A549 (cell line): ENCODE data around the gene TRIM15. TPM values are rescaled to one million over a fixed set of nuclear protein-coding genes. Genes with fewer than 3 reads are reported as not detected.
A peak's percentile ranks its signal among the peaks of the same experiment; 100 is the strongest.

Experiments used
- ATAC-seq, 2 experiments: fragments of 200-7000 bp in 1 of 2; fragments of >200 bp in 1 of 2; cut with Nextera tagmentation in 1 of 2; cut with Tn5 transposase in 1 of 2; 3 replicates each; pipeline versions ENCODE4 v1.8.0 to v1.9.1; 2018 to 2020; ENCODE audit warnings: mild to moderate bottlenecking in 1 of 2, moderate library complexity in 1 of 2
- CTCF ChIA-PET: fragments of 300-600 bp; sonication (Branson Sonifier 250); formaldehyde crosslinking; extraction: SDS; loops from one replicate; lab custom pipeline; 2021; ENCODE audit warnings: antibody characterized with exemption, inconsistent platforms; lab: Yijun Ruan, JAX
- POLR2A ChIA-PET: fragments of 350-600 bp; formaldehyde crosslinking; extraction: SDS; loops from one replicate; lab custom pipeline; 2021; ENCODE audit warnings: antibody characterized with exemption, inconsistent platforms; lab: Yijun Ruan, JAX
- DNase-seq, 2 experiments: peaks; one replicate each; pipeline versions ENCODE4 v3.0.0 to v3.0.0-alpha.2; 2011 to 2016; ENCODE audit warnings: low read depth in 1 of 2, low spot score in 1 of 2
- FAIRE-seq: peaks from 2 replicates; lab custom pipeline; 2011; peaks lifted over from hg19 to GRCh38; lab: Jason Lieb, UNC
- H3K27ac ChIP-seq, 2 experiments: fragments of >200 bp; sonication (Bioruptor Twin); formaldehyde crosslinking; 3 replicates each; pipeline ENCODE4 v1.5.1; 2016 to 2017
- H3K4me1 ChIP-seq: fragments of >200 bp; sonication (Bioruptor Twin); formaldehyde crosslinking; 3 replicates; pipeline ENCODE4 v1.6.1; 2016
- H3K4me2 ChIP-seq: fragments of >200 bp; sonication (Bioruptor Twin); formaldehyde crosslinking; 3 replicates; pipeline ENCODE4 v1.6.1; 2016
- H3K4me3 ChIP-seq: fragments of >200 bp; sonication (Bioruptor Twin); formaldehyde crosslinking; 3 replicates; pipeline ENCODE4 v1.5.1; 2016
- H3K9me3 ChIP-seq: fragments of >200 bp; sonication (Bioruptor Twin); formaldehyde crosslinking; 3 replicates; pipeline ENCODE4 v1.6.1; 2016
- CHD2 ChIP-seq: fragments of 150-350 bp; IDR thresholded peaks from 2 replicates; pipeline ENCODE4 v1.6.1; 2014; ENCODE audit warnings: low read length; ENCODE audit not compliant: partially characterized antibody
- EP300 ChIP-seq, 2 experiments: fragments of >200 bp; sonication (Bioruptor Twin); formaldehyde crosslinking; IDR thresholded peaks; 2 replicates in 1 of 2; 3 replicates in 1 of 2; pipeline ENCODE4 v1.6.1; 2016 to 2017
- ESRRA ChIP-seq: fragments of 150-350 bp; IDR thresholded peaks from 2 replicates; pipeline ENCODE4 v1.6.1; 2014; ENCODE audit warnings: mild to moderate bottlenecking, low read length, borderline replicate concordance
- FOSL2 ChIP-seq, 2 experiments: fragments of 450-650 bp in 1 of 2; fragments of >200 bp in 1 of 2; sonication (Bioruptor Twin) in 1 of 2; formaldehyde crosslinking; IDR thresholded peaks; 2 replicates each; pipeline versions ENCODE4 v1.5.0 to v1.6.1; 2016 to 2020; ENCODE audit warnings: mild to moderate bottlenecking in 1 of 2, moderate library complexity in 1 of 2
- HEYL ChIP-seq: fragments of 250-450 bp; sonication (Bioruptor Pico); IDR thresholded peaks from 2 replicates; pipeline ENCODE4 v1.8.0; 2021; ENCODE audit warnings: mild to moderate bottlenecking, moderate library complexity
- HOXB13 ChIP-seq: fragments of 250-450 bp; sonication (Bioruptor Pico); IDR thresholded peaks from 2 replicates; pipeline ENCODE4 v1.5.0; 2020; ENCODE audit warnings: low read depth, mild to moderate bottlenecking, moderate library complexity
- MYC ChIP-seq: IDR thresholded peaks from 2 replicates; pipeline ENCODE4 v1.6.1; 2012; ENCODE audit warnings: mild to moderate bottlenecking, inconsistent platforms, low read length, improper control_type of control experiment, borderline replicate concordance
- NR3C1 ChIP-seq: fragments of >200 bp; sonication (Bioruptor Twin); formaldehyde crosslinking; IDR thresholded peaks from 3 replicates; pipeline ENCODE4 v1.6.1; 2017
- PBX3 ChIP-seq: IDR thresholded peaks from 2 replicates; pipeline ENCODE4 v1.6.1; 2012
- PHF8 ChIP-seq: fragments of 200-600 bp; sonication (generic); IDR thresholded peaks from 2 replicates; pipeline ENCODE4 v1.6.1; 2016; ENCODE audit warnings: low read depth, mild to moderate bottlenecking, antibody characterized with exemption, moderate library complexity, borderline replicate concordance
- RARB ChIP-seq: fragments of 250-450 bp; sonication (Bioruptor Pico); IDR thresholded peaks from 2 replicates; pipeline ENCODE4 v1.8.0; 2021; ENCODE audit warnings: mild to moderate bottlenecking, moderate library complexity
- RFX5 ChIP-seq: fragments of 450-650 bp; IDR thresholded peaks from 2 replicates; pipeline ENCODE4 v1.7.1; 2014; ENCODE audit warnings: antibody characterized with exemption, mild to moderate bottlenecking, moderate library complexity
- TFCP2L1 ChIP-seq: fragments of 250-450 bp; sonication (Bioruptor Pico); IDR thresholded peaks from 2 replicates; pipeline ENCODE4 v1.5.0; 2021; ENCODE audit warnings: mild to moderate bottlenecking
- TP53 ChIP-seq: fragments of 250-450 bp; sonication (Bioruptor Pico); IDR thresholded peaks from 2 replicates; pipeline ENCODE4 v1.5.0; 2021; ENCODE audit warnings: mild to moderate bottlenecking, moderate library complexity
- ZC3H11A ChIP-seq: fragments of 450-650 bp; IDR thresholded peaks from 2 replicates; pipeline ENCODE4 v1.6.1; 2014; ENCODE audit warnings: antibody characterized with exemption, mild to moderate bottlenecking
- WGBS: methylation state at CpG from one replicate; pipeline ENCODE4 v1.1.6; 2017; ENCODE audit errors: missing lambda C conversion rate; 5-methylcytosine and 5-hydroxymethylcytosine counted together
- polyA plus RNA-seq, 4 experiments: library from polyadenylated mRNA; depleted of rRNA in 3 of 4; stranded (reverse); fragments of >200 nt; fragmentation: RNase III in 1 of 4; extraction: RNeasy Plus Mini Kit Qiagen cat#74134 plus additional on column Dnase treatment in 1 of 4; gene quantifications; 2 replicates in 3 of 4; 3 replicates in 1 of 4; pipeline ENCODE4 v1.2.3, GENCODE V29; 2011 to 2017
- TF ChIP-seq, protein P1 (sequence below): IDR thresholded peaks from 2 replicates; pipeline ENCODE4 v1.6.1; 2012; ENCODE audit warnings: low read depth, borderline replicate concordance

Gene TRIM15
- polyA plus RNA-seq, 2 of the 4 experiments (the other 2 are of a cell fraction) = 0.09 to 0.37 TPM

DNA sequence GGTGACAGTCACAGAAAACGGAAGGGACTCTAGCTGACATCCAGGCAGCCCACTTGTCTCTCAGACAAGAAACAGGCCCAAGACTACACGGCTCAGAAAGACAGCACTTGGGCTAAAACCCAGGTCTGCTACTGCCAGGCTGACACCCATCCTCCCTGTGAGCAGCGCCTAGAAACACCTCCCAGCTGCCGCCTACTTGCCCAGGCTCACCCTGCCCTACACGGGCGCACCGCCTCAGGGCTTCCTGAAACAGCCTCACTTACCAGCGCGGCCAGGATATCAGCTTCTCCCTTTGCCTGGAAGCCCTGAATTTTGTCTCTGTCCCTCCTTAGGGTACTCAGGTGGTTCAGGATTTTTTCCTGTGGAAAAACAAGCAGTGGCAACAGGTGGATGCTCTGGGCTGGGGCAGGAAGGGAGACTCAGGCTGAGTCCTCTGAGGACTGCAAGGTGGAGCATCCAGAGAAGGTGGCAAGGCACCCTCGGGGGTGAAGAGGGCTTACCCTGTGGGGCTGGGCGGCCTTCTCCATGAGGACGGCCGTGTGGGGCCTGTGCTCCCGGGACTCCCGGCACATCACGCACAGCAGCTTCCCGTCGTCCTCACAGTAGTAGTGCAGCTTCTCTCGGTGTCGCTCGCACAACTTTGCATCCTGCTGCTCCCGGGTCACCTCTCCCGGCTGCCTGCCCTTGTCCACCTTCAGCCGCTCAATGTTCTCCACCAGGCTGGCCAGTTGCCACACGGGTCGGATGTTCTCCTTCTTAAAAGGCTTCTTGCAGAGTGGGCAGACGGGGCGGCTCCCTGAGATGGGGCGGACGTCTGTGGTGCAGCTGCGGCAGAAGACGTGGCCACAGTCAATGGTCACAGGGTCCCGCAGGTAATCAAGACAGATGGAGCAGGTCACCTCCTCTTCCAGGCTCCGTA, 35.1 kb downstream of the TRIM15 start:
- peaks cover 15% of the 10 kb centered on the region for H3K4me1 ChIP-seq
- H3K4me3 ChIP-seq = no peak overlapping the region
- DNase-seq = no peak
- 95% methylated on average over 24 of the region's 34 CpGs for WGBS
- no peaks in the 10 kb centered on the region for H3K9me3 ChIP-seq
- H3K27ac ChIP-seq = no peak overlapping the region
- CTCF ChIA-PET = no interaction called here
- no peak for FAIRE-seq
- ATAC-seq = no peak
- H3K4me2 ChIP-seq = no peak overlapping the region
- POLR2A ChIA-PET = no interaction called here
- TF ChIP-seq HOXB13 (CRISPR knock-in tag) = no peak

DNA sequence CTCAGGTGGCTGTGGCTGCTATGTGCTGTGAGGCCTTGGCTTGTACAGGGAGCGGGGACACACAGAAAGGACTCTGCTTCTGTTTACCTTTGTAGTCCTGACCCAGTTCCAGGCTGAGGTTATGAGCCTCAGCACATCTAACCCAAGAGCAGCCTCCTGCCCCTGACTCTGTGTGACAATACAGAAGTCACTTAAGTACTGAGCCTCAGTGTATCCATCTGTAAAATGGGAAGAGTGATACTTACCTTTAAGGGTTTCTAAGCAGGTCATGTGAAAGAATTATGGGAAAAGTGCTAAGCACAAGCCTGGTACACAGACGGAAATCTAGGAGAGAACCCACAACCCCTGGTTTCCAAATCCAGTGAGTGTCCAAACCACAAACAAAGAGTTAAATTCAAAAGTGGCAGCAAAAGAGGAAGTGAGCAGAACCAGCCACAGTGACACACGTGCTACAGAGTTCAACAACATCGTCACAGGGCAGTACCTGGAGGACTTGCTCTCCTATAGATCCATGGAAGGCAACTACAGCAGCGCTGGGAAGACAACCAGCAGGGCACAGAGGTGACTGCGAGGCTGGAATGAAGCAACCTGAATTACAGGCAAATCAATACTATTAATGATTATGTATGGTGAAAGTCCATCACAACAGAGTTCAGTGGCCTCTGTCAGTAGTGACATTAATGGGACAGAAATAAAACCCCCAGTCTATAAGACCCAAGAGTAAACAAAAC, 37.4 kb downstream of the TRIM15 start:
- ChIA-PET CTCF (interaction anchor here (1.0 kb wide), 1 partner anchor 18 kb away, joined by 3 read pairs; no protein-coding TSS in a partner anchor), POLR2A (no interaction called here)
- TF ChIP-seq CHD2 (no peak), PHF8 (no peak), HEYL (no peak), PBX3 (no peak), ZC3H11A (no peak)
- TF ChIP-seq, protein P1, sequence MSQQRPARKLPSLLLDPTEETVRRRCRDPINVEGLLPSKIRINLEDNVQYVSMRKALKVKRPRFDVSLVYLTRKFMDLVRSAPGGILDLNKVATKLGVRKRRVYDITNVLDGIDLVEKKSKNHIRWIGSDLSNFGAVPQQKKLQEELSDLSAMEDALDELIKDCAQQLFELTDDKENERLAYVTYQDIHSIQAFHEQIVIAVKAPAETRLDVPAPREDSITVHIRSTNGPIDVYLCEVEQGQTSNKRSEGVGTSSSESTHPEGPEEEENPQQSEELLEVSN = no peak
- no peak for DNase-seq
- Histone ChIP-seq H3K9me3 (no peaks in the 10 kb centered on the region), H3K4me1 (peaks cover 26% of the 10 kb centered on the region), H3K4me2 (no peak overlapping the region), H3K4me3 (no peak overlapping the region), H3K27ac (no peak overlapping the region)
- ATAC-seq = no peak
- no peak for FAIRE-seq
- WGBS = 88% methylated on average over 5 of the region's 6 CpGs

- POLR2A ChIA-PET = no interaction called here
- WGBS = 71% methylated on average over 4 of the region's 4 CpGs
- DNase-seq = no peak
Observed at GRCh38 chr6:30202366-30202765, 39.0 kb downstream of the TRIM15 start.

More at GRCh38 chr6:30202366-30202765, 39.0 kb downstream of the TRIM15 start:
- Histone ChIP-seq H3K4me3 (no peak overlapping the region), H3K9me3 (no peaks in the 10 kb centered on the region), H3K4me2 (0 out of 3 replicates have a peak overlapping the region, but pooled peaks have one; percentile 23), H3K27ac (no peak overlapping the region), H3K4me1 (peaks cover 42% of the 10 kb centered on the region)
- no peak for ATAC-seq
- CTCF ChIA-PET = no interaction called here
- no peak for FAIRE-seq
- no peak for TF ChIP-seq HOXB13 (CRISPR knock-in tag)
- no peak for TF ChIP-seq RFX5
- no peak for TF ChIP-seq EP300 (IDR thresholded peaks at IDR 0.05)
- no peak for TF ChIP-seq RARB (CRISPR knock-in tag)
- TF ChIP-seq ESRRA = no peak
- TF ChIP-seq HEYL = no peak
- TF ChIP-seq MYC = no peak
- no peak for TF ChIP-seq TFCP2L1 (CRISPR knock-in tag)
- no peak for TF ChIP-seq TP53 (CRISPR knock-in tag)
- no peak for TF ChIP-seq CHD2
- TF ChIP-seq PBX3 = no peak
- TF ChIP-seq NR3C1 = no peak
- TF ChIP-seq FOSL2 (IDR thresholded peaks at IDR 0.05) = no peak
- no peak for TF ChIP-seq FOSL2 (CRISPR knock-in tag; IDR thresholded peaks at IDR 0.05)
